T-helper 2 cell (primary cell): ENCODE results near the gene DMPK.
"Not testable (repeated sequence)": the region's sequence is repeated elsewhere in the genome, so short reads cannot be mapped to it uniquely, and the experiment has no call there.

ENCODE experiments used
- DNase-seq, 5 experiments: peaks; one replicate each; pipeline versions ENCODE4 v3.0.0 to v3.0.0-alpha.2; 2012 to 2022

DMPK gene

DNA sequence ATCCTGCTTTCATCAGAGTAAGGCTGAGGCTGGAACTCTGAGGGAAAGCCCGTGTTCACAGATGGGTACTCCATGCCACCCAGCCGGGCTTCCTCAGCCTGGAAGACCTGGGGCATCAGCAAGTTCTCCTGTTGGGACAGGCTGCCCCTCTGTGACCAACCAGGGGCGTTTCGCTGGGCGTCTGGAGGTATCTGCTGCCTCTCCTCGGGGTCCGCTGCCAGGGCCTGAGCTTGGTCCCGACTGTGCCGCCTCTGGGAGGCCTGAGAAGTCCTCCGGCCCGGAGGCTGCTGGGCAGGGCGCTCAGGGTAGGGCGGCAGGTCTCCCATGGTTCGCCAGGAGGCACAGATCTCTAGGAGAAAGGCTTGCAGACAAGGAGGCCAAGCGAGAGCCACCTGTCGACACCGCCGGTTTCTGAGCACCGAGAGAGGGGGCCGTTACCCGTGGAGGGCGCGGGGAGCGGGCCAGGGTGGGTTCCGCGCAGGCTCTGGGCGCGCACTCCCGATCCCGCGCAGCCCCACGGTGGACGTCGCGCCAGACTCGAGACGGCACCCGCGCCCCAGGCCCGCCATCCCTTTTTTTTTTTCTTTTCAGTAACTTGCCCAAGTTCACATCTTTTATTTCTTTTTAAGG, 32.7 kb upstream of the DMPK start, which contains the start of gene RSPH6A:
Gene RSPH6A (minus strand): TSS at position 458 of the 630 bp plus-strand sequence. CDS start 132 bp downstream, at position 326.
- no peak for DNase-seq

DNA sequence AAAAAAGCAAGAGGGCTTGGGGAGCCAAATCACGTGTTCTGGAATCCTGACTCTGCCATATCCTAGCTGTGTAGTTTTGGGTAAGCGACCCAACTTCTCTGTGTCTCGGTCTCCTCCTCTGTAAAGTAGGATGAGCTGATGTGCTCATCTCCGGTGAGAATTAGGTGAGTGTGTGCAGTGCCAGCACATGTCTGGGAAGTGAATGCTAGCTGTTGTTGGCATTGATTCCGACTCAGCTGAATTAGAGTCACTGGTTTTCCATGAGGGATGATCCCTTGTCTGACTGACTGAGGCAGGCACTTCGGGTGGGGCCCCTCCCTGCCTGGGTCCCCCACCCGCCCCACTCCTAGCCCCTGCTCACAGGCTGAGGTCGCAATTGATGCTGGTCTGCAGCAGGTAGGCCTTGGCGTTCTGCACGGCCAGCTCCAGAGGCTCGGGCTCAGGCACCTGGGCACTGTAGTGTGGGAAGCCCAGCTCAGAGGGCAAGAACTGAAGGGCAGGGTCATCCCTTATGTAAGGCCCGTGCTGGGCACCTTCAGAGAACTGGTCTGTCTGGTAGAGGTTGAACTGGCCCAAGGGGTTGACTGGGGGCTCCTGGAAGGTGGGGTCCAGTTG, 32.0 kb upstream of the DMPK start:
- DNase-seq = no peak

DNA sequence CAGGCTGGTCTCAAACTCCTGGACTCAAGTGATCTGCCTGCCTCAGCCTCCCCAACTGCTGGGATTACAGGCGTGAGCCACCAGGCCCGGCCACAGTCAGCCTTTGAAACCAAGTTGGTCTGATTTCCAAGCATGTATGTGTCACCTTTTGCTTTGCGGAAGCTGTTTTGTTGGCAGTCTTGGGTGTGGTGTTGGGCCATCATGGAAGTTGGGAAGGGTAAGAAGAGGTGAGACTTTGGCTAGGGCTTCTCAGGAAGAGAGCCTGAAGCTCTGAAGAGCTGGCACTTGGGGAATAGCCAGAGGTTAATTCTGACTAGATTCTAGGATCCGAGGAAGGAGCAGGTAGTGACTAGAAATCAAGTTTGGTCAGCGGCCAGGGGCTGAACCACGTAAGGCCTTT, 30.0 kb upstream of the DMPK start:
- DNase-seq = no peak

DNA sequence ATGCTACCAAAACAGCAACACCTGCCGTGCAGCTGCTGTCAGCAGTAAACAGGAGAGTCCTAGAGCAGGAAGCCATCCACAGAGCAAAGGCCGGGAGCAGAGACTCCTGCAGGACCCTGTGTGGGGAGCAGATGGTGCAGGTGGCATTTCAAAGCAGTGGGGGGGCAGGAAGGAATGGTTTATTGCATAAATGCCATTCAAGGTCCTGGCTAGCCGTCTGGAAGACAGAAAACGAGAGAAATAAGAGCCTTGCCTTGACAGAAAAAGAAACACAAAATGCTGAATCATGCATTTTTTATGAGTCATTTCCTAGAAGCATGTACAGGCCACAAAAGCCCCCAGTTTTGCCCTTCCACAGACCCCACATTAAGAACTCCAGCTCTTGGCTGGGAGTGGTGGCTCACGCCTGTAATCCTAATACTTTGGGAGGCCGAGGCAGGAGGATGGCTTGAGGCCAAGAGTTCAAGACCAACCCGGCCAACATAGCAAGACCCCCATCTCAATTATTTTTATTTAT, 27.4 kb upstream of the DMPK start:
- DNase-seq = peak in 1 of 5 experiments; percentile 25

DNA sequence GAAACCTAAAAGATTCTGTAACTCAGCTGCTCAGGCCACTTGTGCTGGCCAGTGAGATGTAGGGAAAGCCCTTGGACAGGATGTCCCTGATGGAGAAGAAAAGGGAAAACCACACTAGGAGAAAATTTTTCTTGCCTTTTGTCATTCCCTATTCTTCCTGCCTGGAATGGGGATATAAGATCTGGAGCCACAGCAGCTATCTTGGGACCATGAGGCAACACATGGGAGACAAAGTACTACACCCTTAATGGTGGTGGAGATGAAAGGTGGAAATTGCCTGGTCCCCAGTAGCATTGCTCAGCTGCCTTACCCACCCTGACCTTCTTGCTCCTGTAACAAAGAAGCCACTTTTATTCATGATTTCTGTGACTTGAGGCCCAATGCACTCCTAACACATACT, 23.4 kb upstream of the DMPK start:
- no peak for DNase-seq

DNA sequence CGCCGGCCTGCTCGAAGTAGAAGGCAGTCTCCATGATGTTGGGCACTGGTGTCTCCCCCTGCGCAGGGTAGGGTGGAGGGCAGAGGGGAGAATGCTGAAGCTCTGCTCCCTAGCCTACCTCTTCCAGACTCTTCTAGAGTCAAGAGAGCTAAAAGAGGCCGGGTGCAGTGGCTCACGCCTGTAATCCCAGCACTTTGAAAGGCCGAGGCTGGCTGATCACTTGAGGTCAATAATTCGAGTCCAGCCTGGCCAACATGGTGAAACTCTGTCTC, 22.6 kb upstream of the DMPK start:
- no peak for DNase-seq

DNA sequence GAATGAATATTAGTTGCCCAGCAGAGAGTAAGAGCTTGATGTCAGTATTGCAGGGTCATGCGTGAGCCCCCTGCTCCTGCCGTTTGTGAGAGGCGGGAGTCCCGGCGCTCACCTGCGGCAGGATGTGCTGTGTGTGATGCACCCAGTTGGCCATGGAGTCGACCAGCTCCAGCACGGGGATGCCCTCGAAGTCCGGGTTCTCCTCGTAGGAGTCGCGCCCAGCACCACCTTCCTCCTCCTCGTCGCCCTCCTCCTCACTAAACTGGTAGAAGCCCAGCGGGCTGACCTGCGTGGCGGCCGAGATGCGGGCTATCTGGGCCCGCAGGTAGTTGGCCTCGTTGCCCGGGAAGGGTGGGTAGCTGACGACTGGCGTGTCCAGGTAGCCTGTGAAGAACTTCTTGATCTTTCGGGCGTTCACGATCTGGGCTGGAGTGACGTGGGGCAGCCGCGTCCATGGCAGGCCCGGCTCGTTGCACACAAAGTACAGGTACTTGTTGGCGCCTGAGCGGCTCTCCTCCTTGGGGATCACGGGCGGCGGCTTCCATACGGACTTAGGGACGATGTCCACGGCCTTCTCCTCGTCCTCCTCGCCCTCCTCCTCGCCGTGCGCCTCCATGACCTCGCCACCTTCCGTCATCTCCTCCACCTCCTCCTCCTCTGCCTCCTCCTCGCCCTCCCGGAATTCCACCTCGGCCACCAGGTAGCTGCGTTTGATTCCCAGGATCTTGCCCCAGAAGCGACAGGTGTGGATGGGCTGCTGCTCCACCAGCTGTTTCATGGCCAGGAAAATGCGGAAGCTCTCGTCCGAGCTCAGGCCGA, 22.1 kb upstream of the DMPK start:
- no peak for DNase-seq

DNA sequence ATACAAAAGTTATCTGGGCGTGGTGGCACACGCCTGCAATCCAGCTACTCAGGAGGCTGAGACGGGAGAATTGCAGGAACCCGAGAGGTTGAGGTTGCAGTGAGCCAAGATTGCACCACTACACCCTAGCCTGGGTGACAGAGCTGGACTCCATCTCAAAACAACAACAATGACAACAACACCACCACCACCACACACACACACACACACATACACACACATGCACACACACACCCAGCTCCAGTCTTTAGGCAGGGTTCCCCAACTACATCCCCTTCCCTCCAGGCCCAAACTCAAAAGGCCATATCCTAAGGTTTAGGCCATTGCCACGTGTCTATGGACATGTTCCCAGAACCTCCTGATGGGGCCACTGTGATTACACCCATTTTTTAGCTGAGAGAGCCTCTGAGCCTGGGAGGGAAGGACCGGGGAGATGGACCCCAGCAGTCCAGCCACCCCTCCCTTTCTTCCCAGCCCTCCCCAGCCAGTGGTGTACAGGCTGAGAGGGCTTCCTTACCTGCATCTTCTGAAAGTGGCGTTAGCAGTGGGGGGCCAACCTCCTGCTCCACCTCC, 19.4 kb upstream of the DMPK start:
- no peak for DNase-seq

DNA sequence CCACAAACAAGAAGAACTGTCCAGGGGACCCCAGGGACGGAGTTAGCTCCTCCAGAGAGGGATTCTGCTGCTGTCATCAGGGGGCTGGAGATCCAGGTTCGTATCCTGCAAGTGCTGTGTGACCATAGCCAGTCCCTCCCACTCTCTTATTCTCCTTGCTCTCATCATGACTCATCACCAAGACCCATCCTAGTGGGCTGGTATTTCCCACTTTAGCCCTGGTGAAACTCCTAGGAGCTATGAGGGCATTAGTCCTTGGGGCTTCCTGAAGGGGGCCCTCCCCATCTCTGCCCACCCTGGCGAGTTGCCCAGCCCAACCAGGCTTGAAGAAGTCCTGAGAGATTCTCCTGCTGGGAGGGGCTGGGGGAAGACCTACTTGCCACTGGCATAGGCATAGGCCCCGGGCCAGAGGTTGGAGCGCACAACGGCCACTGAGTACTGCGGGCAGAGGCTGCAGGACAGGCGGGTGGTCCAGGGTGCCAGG, 17.8 kb upstream of the DMPK start:
- DNase-seq = no peak

DNA sequence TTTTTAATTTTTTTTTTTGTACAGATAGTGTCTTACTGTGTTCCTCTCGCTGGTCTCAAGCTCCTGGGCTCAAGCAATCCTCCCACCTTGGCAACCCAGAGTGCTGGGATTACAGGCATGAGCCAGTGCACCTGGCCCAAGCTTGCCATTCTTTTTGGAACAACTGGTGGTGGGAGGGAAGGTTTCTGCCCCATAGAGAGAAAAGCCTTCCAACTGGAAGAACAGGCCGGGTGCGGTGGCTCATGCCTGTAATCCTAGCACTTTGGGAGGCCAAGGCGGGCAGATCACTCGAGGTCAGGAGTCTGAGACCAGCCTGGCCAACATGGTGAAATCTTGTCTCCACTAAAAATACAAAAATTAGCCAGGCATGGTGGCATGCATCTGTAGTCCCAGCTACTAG, 17.3 kb upstream of the DMPK start:
- DNase-seq = not testable (repeated sequence)

DNA sequence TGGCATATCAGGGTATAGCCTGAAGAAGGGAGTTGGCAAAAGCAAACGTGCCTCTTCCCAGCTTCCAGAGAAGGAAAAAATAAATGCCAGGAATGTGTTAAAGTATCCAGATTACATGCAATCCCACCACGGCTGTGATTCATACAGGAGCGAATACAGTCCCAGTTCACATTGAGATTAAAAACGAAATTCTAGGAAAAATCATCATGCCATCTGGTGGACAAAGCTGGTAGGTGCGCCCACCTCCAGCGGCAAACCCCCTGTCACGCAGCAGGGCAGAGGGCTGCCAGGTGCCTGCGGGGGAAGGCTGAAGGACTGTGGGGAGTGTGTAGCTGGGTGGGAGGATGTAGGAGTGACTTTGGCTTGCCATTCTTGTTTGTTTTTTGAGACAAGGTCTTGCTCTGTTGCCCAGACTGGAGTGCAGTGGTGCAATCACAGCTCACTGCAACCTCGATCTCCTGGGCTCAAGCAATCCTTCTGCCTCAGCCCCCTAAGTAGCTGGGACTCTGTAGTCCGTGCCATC, 16.8 kb upstream of the DMPK start:
- DNase-seq = peak; percentile 26 to 54 (median 48)

DNA sequence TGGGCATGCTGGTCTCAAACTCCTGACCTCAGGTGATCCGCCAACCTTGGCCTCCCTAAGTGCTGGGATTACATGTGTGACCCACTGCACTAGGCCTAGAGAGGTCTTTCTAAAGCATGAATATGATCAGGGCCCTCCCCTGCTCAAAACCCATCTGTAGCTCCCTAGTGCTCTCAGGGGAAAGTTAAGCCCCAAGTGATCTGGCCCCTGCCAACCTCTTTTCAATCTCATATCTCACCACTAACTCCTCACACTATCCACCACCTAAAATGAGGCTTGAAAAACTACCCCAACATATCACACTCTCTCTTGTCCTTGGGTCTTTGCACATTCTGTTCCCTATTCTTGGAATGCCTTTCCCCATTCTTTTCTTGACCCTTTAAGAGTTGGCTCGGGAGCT, 12.3 kb upstream of the DMPK start:
- DNase-seq = no peak

DNA sequence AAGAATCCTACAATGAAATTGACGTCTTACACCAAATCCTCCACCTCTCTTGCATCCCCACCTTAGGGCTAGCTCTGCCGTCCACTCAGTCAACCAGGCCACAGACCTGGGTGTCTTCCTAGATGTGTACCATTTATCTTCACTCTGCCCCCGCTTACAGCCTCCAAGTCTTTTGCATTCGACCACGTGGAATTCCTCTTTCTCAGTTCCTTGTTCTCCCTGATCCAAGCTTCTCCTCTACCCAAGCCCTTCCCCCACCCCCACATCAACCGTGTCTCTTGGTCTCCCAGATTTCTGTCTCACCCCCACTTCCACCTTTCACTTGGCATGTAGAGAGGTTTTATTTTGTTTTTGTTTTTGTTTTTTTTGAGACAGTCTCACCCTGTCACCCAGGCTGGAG, 11.6 kb upstream of the DMPK start:
- DNase-seq = no peak

DNA sequence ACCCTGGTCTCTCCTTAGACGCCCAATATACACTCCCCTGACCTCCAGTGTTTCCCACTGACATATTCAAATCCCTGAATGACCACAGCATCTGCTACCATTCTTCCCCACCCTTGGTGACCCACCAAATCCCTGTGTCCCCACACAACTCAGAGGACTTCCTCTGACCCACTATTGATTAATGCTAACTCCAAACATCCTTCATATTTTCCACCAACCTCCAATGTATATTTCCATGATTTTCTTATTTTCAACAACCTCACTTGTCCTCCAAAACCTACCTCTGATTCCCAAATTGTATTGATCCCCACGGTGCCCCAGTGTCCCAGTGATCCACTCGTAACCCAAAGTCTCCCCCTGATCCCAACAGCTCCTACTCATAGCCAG, 10.9 kb upstream of the DMPK start:
- DNase-seq = no peak

DNA sequence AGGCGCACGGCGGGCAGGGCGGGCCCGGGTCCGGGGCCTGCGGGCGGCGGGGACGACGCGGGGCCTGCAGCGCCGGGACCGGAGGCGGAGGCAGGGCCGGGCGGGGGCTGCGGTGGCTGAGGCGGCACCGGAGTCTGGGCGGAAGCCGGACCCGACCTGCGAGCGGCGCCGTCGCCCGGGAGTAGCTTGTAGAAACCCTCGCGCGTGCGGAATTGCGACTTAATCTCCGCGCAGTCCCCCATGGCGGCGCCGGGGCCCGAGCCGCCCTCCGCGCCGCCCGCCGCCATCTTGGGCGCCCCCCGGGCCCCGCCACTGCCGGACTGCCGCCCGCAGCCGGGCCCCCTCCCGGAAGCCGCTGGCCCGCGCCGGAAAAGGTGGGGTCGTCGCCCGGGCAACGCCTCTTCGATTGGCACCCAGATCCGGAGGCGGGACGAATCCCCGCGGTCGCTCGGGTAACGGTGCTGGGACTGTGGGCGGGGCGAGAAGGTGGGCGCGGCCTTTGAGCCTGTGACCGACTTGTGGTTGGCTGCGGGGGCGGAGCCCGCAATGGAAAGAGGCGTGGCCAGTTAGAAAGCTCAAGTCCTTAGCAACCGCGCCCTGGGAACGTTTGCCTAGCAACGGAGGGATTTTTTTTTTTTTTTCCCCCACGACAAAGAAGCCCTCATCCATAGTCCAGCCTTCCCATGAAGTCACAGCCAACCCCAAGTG, 10.3 kb upstream of the DMPK start, which contains the start of gene DMWD:
Gene DMWD (minus strand): TSS at position 376 of the 708 bp plus-strand sequence. CDS start 89 bp downstream, at position 287.
- DNase-seq = peak; percentile 97 to 99 (median 99)

DNA sequence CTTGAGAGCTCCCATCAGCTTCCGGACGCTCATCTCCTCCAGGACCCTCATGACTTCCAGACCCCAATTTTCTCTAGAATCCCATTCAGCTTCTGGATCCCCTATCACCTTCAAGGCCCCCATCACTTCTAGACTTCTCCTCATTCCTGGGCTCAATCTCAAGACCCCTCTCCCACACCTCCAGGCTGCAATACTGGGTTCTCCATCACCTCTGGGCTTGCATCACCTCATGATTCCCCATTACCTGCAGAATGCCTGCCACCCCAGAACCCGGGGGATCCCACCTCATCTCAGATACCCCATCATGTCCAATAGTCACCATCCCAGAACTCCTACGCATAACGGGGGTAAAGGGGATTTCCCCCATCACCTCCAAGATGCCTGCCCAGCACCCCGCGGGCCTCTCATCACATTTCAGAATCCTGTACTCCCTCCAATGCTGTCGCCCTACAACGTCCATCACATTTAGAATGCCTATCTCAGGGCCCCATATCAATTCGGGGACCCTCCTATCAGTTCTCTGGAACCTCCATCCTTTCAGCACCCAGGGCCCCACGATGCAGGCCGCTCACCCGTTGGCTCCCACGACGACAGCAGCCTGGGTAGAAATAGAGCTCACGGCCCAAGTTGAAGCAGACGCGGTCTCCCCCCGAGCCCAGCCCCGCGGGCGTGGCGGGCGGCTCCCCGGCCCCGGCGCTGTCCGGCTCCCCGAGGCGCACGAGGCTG, 9.6 kb upstream of the DMPK start:
- no peak for DNase-seq

DNA sequence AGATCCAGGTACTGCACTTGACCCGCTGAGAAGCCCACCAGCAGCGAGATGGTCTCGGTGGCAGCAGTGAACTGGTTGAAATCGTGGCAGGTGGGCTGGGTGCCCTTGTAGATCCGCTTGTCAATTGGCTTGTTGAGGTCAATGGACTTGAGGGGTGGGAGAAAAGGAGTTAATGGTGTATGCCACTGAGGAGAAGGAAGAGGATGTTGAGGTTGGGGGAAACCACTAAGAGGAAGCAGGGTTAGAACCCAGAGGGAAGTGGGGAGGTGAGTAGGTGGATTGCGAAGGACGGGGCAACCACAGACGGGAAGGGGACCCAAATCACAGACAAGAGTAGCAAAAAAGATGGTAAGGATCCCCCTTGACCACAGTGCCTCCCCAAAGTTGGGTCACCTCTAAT, 8.7 kb upstream of the DMPK start:
- peak in 2 of 5 experiments; percentile 69 to 75 for DNase-seq

DNA sequence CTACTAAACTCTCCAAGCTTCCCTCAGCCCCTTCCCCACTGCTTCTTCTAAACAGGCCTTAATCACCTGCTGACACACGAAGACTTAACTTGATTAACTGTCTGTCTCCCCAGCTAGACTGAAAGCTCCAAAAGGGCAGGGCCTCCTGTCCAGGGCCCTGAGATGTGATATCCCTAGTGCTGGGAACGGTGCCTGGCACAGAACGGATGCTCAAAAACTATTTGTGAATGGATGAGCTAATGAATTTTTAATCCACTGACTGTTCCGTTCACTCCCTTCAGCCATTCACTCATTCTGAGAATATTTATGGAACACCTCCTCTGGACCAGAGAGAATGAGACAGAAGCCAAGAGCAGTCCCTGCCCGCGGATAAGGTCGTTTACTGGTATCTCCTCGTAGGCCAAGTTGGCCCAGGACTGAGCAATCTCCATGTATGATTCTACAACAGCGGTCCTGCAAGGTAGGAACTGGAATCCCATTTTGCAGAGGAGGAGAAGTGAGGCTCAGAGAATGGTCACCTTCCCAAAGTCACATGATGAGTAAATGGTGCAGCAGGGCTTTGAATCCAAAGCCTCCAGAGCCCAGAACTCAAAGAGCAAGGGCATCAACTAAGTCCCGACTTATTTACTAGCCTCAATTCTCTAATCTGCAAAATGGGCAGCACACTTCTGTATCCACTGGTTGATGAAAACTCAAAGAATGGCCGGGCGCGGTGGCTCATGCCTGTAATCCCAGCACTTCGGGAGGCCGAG, 6.9 kb upstream of the DMPK start:
- DNase-seq = no peak

DNA sequence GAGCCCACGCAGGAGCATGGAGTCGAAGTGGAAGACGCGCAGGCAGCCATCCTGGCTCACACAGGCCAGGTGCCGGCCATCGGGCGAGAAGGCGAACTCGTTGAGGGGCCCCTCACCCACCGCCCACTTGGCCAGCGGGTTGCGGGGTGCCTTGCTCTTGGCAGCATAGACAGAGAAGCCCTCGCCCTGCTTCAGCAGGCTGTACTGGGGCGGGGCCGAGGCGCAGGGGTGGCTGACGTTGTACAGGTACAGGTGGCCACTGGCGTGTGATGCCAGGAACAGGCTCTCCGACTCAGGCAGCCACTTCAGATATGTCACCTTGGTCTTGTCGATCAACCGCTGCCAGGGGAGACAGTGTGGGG, 4.2 kb upstream of the DMPK start:
- no peak for DNase-seq

DNA sequence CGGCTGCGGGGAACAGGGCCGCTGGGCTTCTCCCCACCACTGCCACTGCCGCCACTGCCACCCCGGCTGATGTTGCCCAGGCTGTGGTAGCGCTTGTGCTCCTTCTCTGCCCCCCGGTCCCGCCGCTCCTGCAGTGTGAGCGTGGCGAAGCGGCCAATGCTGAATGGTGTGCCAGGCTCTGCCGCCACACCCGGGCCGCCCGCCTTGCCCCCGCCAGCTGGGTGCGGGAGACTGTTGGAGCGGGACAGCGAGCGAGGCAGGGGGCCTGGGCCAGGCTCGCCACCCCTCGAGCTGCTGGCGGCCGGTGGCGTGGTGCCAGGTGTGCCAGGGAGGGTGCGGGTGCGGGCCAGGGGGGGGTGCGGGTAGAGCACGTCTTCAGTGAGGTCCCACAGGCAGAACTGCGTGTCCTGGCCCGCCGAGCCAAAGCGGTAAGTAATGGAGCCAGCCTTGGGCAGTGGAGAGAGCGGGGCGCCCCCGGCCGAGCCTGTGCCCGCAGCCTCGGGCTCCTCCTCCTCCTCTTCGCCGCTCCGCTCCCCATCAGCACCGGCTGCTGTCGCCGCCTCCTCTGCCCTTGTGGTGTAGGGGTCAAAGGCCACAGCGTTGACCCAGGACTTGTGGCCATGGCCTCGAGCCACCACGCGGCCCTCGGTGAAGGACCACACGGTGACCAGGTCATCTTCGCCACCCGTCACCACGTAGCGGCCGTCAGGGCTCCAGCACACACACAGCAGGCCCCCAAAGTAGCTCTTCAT, 3.7 kb upstream of the DMPK start:
- DNase-seq = no peak
